HEK293 (cell line): ENCODE measurements around the gene ARHGAP24.

Source experiments
- CTCF ChIP-seq: fragments of 450-650 bp; formaldehyde crosslinking; IDR thresholded peaks from 2 replicates; pipeline ENCODE4 v1.5.1; 2016; ENCODE audit warnings: missing biosample characterization, missing genetic modification characterization
- HOXA7 ChIP-seq: sonication (generic); formaldehyde crosslinking; IDR thresholded peaks from 2 replicates; pipeline ENCODE4 v1.8.1; 2022; ENCODE audit warnings: missing genetic modification reagents, borderline replicate concordance
- TRIM28 ChIP-seq: IDR thresholded peaks from 2 replicates; pipeline ENCODE4 v1.6.1; 2011; ENCODE audit warnings: low read length, control low read depth, borderline replicate concordance
- WT1 ChIP-seq: fragments of 450-650 bp; formaldehyde crosslinking; IDR thresholded peaks from 2 replicates; pipeline ENCODE4 v1.5.1; 2016; ENCODE audit warnings: missing biosample characterization, missing genetic modification characterization
- YY1 ChIP-seq: fragments of 450-650 bp; formaldehyde crosslinking; IDR thresholded peaks from 2 replicates; pipeline ENCODE4 v1.5.1; 2018; ENCODE audit warnings: missing biosample characterization, missing genetic modification characterization
- ZFP3 ChIP-seq: fragments of 450-650 bp; formaldehyde crosslinking; IDR thresholded peaks from 2 replicates; pipeline ENCODE4 v1.5.1; 2016; ENCODE audit warnings: low read depth, missing biosample characterization, missing genetic modification characterization
- ZNF146 ChIP-seq: fragments of 450-650 bp; formaldehyde crosslinking; IDR thresholded peaks from 2 replicates; pipeline ENCODE4 v1.5.1; 2016; ENCODE audit warnings: missing biosample characterization, missing genetic modification characterization
- ZNF174 ChIP-seq: fragments of 450-650 bp; formaldehyde crosslinking; IDR thresholded peaks from 2 replicates; pipeline ENCODE4 v1.5.0; 2017; ENCODE audit warnings: missing biosample characterization, mild to moderate bottlenecking, missing genetic modification characterization
- ZNF302 ChIP-seq: fragments of 450-650 bp; formaldehyde crosslinking; IDR thresholded peaks from 2 replicates; pipeline ENCODE4 v1.5.1; 2016; ENCODE audit warnings: missing biosample characterization, missing genetic modification characterization, low read depth
- ZNF76 ChIP-seq: fragments of 450-650 bp; formaldehyde crosslinking; IDR thresholded peaks from 2 replicates; pipeline ENCODE4; 2016; ENCODE audit warnings: low read depth, missing biosample characterization, missing genetic modification characterization, borderline replicate concordance
- TF ChIP-seq, protein P1 (sequence below): fragments of 450-650 bp; formaldehyde crosslinking; IDR thresholded peaks from 2 replicates; pipeline ENCODE4 v1.5.1; 2016; ENCODE audit warnings: missing biosample characterization, missing genetic modification characterization
- TF ChIP-seq, protein P2 (sequence below): fragments of 450-650 bp; formaldehyde crosslinking; IDR thresholded peaks from 2 replicates; pipeline ENCODE4 v1.5.1; 2017; ENCODE audit warnings: missing biosample characterization, missing genetic modification characterization

GRCh38 chr4:85455942-85456341 is 19.0 kb upstream of the ARHGAP24 start:
- TF ChIP-seq CTCF (tag by site-specific recombination) (no peak), TRIM28 (no peak), ZNF174 (tag by site-specific recombination) (no peak), HOXA7 (CRISPR knock-in tag) (no peak), ZNF302 (tag by site-specific recombination) (no peak), ZNF76 (tag by site-specific recombination) (no peak), ZFP3 (no peak), WT1 (no peak), YY1 (tag by site-specific recombination) (no peak), ZNF146 (tag by site-specific recombination) (no peak)
- TF ChIP-seq, protein P1, sequence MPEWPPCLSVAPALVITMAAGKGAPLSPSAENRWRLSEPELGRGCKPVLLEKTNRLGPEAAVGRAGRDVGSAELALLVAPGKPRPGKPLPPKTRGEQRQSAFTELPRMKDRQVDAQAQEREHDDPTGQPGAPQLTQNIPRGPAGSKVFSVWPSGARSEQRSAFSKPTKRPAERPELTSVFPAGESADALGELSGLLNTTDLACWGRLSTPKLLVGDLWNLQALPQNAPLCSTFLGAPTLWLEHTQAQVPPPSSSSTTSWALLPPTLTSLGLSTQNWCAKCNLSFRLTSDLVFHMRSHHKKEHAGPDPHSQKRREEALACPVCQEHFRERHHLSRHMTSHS, result no peak
- TF ChIP-seq, protein P2, sequence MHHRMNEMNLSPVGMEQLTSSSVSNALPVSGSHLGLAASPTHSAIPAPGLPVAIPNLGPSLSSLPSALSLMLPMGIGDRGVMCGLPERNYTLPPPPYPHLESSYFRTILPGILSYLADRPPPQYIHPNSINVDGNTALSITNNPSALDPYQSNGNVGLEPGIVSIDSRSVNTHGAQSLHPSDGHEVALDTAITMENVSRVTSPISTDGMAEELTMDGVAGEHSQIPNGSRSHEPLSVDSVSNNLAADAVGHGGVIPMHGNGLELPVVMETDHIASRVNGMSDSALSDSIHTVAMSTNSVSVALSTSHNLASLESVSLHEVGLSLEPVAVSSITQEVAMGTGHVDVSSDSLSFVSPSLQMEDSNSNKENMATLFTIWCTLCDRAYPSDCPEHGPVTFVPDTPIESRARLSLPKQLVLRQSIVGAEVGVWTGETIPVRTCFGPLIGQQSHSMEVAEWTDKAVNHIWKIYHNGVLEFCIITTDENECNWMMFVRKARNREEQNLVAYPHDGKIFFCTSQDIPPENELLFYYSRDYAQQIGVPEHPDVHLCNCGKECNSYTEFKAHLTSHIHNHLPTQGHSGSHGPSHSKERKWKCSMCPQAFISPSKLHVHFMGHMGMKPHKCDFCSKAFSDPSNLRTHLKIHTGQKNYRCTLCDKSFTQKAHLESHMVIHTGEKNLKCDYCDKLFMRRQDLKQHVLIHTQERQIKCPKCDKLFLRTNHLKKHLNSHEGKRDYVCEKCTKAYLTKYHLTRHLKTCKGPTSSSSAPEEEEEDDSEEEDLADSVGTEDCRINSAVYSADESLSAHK (tag by site-specific recombination), result no peak
